ENCODE measurements around the gene ZNF14. TPM values are rescaled to one million over a fixed set of nuclear protein-coding genes. Genes with fewer than 3 reads are reported as not detected.
"Not testable (repeated sequence)": the region's sequence is repeated elsewhere in the genome, so short reads cannot be mapped to it uniquely, and the experiment has no call there.

Gene ZNF14
- 1.3 TPM for polyA plus RNA-seq (2013, experiment 1 of 2)
- polyA plus RNA-seq (2013, experiment 2 of 2): 1.3 TPM

GRCh38 chr19:19732579-19733501, at the start of gene ZNF14:
ZNF14 (minus strand) TSS chr19:19733112; CDS start chr19:19732958, 154 bp downstream.
- H2BK120ac ChIP-seq (ENCODE audit: low read depth, low read length): no peak within 1 kb of the TSS
- no peaks in the 10 kb centered on the region for H3K4me1 ChIP-seq (ENCODE audit: control insufficient read depth, insufficient read depth, low read depth, low read length)
- H2BK15ac ChIP-seq (ENCODE audit: low read depth, poor library complexity, severe bottlenecking): peak within 1 kb of the TSS; percentile 69
- peak; percentile 94 for DNase-seq
- WGBS: 0% methylated on average over 50 of the region's 61 CpGs
- H3K4ac ChIP-seq (ENCODE audit: low read depth in 1 of 2, low read length in 2 of 2): peak within 1 kb of the TSS in 1 of 2 experiments; percentile 20
- no peak within 1 kb of the TSS for H4K91ac ChIP-seq (ENCODE audit: low read length)
- peaks cover 13 to 14% of the 10 kb centered on the region in 2 experiments for H3K36me3 ChIP-seq (ENCODE audit: control insufficient read depth in 1 of 2, insufficient read depth in 2 of 2, low read depth in 1 of 2, low read length in 2 of 2)
- peak within 1 kb of the TSS; percentile 94 for H3K9ac ChIP-seq (ENCODE audit: low read length)
- H2BK5ac ChIP-seq (ENCODE audit: low read depth, low read length, poor library complexity, severe bottlenecking): no peak within 1 kb of the TSS
- H3K4me3 ChIP-seq (ENCODE audit: insufficient read depth in 1 of 2, low read depth in 1 of 2, low read length in 2 of 2): peak within 1 kb of the TSS; percentile 96
- no peaks in the 10 kb centered on the region for H3K27me3 ChIP-seq (ENCODE audit: control insufficient read depth in 1 of 2, insufficient read depth in 1 of 2, low read length in 2 of 2)
- H3K18ac ChIP-seq (ENCODE audit: low read depth in 1 of 2, low read length in 2 of 2): peak within 1 kb of the TSS; percentile 23 to 95
- no peak within 1 kb of the TSS for H2BK12ac ChIP-seq (ENCODE audit: low read length in 2 of 2)
- no peak within 1 kb of the TSS for H3K23ac ChIP-seq (ENCODE audit: low read length in 2 of 2)
- H3K79me1 ChIP-seq (replicated peaks; ENCODE audit: low read length, poor library complexity, severe bottlenecking): peaks cover 9% of the 10 kb centered on the region
- H2AFZ ChIP-seq (ENCODE audit: low read depth, low read length): peak within 1 kb of the TSS; percentile 96
- peaks cover 21% of the 10 kb centered on the region for H3K9me3 ChIP-seq (ENCODE audit: control insufficient read depth, low read length)
- no peak within 1 kb of the TSS for H2AK5ac ChIP-seq (ENCODE audit: low read length, severe bottlenecking)
- H3K27ac ChIP-seq (ENCODE audit: low read length, poor library complexity, severe bottlenecking): peak within 1 kb of the TSS; percentile 8
- H3K4me2 ChIP-seq (ENCODE audit: low read length, poor library complexity, severe bottlenecking): peak within 1 kb of the TSS; percentile 90
- peak within 1 kb of the TSS in 1 of 2 experiments; percentile 96 for H3K14ac ChIP-seq (ENCODE audit: low read length in 2 of 2)
- peak within 1 kb of the TSS; percentile 93 for H4K8ac ChIP-seq (ENCODE audit: low read length)

GRCh38 chr19:19781791-19782190, 48.9 kb upstream of the ZNF14 start:
- H3K14ac ChIP-seq (ENCODE audit: low read length in 2 of 2); H3K9ac ChIP-seq (ENCODE audit: low read length); H2BK120ac ChIP-seq (ENCODE audit: low read depth, low read length); H4K91ac ChIP-seq (ENCODE audit: low read length); H3K18ac ChIP-seq (ENCODE audit: low read depth in 1 of 2, low read length in 2 of 2); H3K27me3 ChIP-seq (ENCODE audit: control insufficient read depth in 1 of 2, insufficient read depth in 1 of 2, low read length in 2 of 2); H3K4me1 ChIP-seq (ENCODE audit: control insufficient read depth, insufficient read depth, low read depth, low read length); H3K23ac ChIP-seq (ENCODE audit: low read length in 2 of 2); H2BK5ac ChIP-seq (ENCODE audit: low read depth, low read length, poor library complexity, severe bottlenecking); DNase-seq; H2AK5ac ChIP-seq (ENCODE audit: low read length, severe bottlenecking); H2BK12ac ChIP-seq (ENCODE audit: low read length in 2 of 2); H2AFZ ChIP-seq (ENCODE audit: low read depth, low read length); H3K4me2 ChIP-seq (ENCODE audit: low read length, poor library complexity, severe bottlenecking); H2BK15ac ChIP-seq (ENCODE audit: low read depth, poor library complexity, severe bottlenecking); H3K27ac ChIP-seq (ENCODE audit: low read length, poor library complexity, severe bottlenecking); H3K4ac ChIP-seq (ENCODE audit: low read depth in 1 of 2, low read length in 2 of 2); H4K8ac ChIP-seq (ENCODE audit: low read length): not testable (repeated sequence)
- WGBS: 99% methylated on average over 3 of the region's 6 CpGs
- peaks cover 30% of the 10 kb centered on the region for H3K79me1 ChIP-seq (replicated peaks; ENCODE audit: low read length, poor library complexity, severe bottlenecking)
- peak overlapping the region in 1 of 2 experiments; percentile 18 for H3K4me3 ChIP-seq (ENCODE audit: insufficient read depth in 1 of 2, low read depth in 1 of 2, low read length in 2 of 2)
- H3K9me3 ChIP-seq (ENCODE audit: control insufficient read depth, low read length): peaks cover 53% of the 10 kb centered on the region
- H3K36me3 ChIP-seq (ENCODE audit: control insufficient read depth in 1 of 2, insufficient read depth in 2 of 2, low read depth in 1 of 2, low read length in 2 of 2): peaks cover 26 to 29% of the 10 kb centered on the region in 2 experiments

- peaks cover 7 to 13% of the 10 kb centered on the region in 2 experiments for H3K36me3 ChIP-seq (ENCODE audit: control insufficient read depth in 1 of 2, insufficient read depth in 2 of 2, low read depth in 1 of 2, low read length in 2 of 2)
- H2BK5ac ChIP-seq (ENCODE audit: low read depth, low read length, poor library complexity, severe bottlenecking): no peak overlapping the region
- H2BK12ac ChIP-seq (ENCODE audit: low read length in 2 of 2): no peak overlapping the region
- H2BK120ac ChIP-seq (ENCODE audit: low read depth, low read length): no peak overlapping the region
- H3K4me1 ChIP-seq (ENCODE audit: control insufficient read depth, insufficient read depth, low read depth, low read length): no peaks in the 10 kb centered on the region
- H3K27me3 ChIP-seq (ENCODE audit: control insufficient read depth in 1 of 2, insufficient read depth in 1 of 2, low read length in 2 of 2): no peaks in the 10 kb centered on the region
- no peak overlapping the region for H3K27ac ChIP-seq (ENCODE audit: low read length, poor library complexity, severe bottlenecking)
- DNase-seq: no peak
- no peak overlapping the region for H3K23ac ChIP-seq (ENCODE audit: low read length in 2 of 2)
- peak overlapping the region in 1 of 2 experiments; percentile 17 for H3K4me3 ChIP-seq (ENCODE audit: insufficient read depth in 1 of 2, low read depth in 1 of 2, low read length in 2 of 2)
- H2AFZ ChIP-seq (ENCODE audit: low read depth, low read length): no peak overlapping the region
- no peak overlapping the region for H3K4me2 ChIP-seq (ENCODE audit: low read length, poor library complexity, severe bottlenecking)
- 100% methylated on average over 1 of the region's 2 CpGs for WGBS
- no peak overlapping the region for H3K14ac ChIP-seq (ENCODE audit: low read length in 2 of 2)
- H2BK15ac ChIP-seq (ENCODE audit: low read depth, poor library complexity, severe bottlenecking): no peak overlapping the region
- H4K91ac ChIP-seq (ENCODE audit: low read length): no peak overlapping the region
- no peak overlapping the region for H3K4ac ChIP-seq (ENCODE audit: low read depth in 1 of 2, low read length in 2 of 2)
- H4K8ac ChIP-seq (ENCODE audit: low read length): no peak overlapping the region
- peaks cover 31% of the 10 kb centered on the region for H3K9me3 ChIP-seq (ENCODE audit: control insufficient read depth, low read length)
- no peak overlapping the region for H2AK5ac ChIP-seq (ENCODE audit: low read length, severe bottlenecking)
- no peak overlapping the region for H3K9ac ChIP-seq (ENCODE audit: low read length)
- peaks cover 23% of the 10 kb centered on the region for H3K79me1 ChIP-seq (replicated peaks; ENCODE audit: low read length, poor library complexity, severe bottlenecking)
- H3K18ac ChIP-seq (ENCODE audit: low read depth in 1 of 2, low read length in 2 of 2): no peak overlapping the region
These were observed 45.8 kb upstream of the ZNF14 start for GRCh38 chr19:19778666-19779065.

- H3K4me1 ChIP-seq (ENCODE audit: control insufficient read depth, insufficient read depth, low read depth, low read length): no peaks in the 10 kb centered on the region
These were observed 44.8 kb upstream of the ZNF14 start for GRCh38 chr19:19777692-19778091.

More at GRCh38 chr19:19777692-19778091, 44.8 kb upstream of the ZNF14 start:
- Histone ChIP-seq H3K79me1 (replicated peaks; ENCODE audit: low read length, poor library complexity, severe bottlenecking) (peaks cover 21% of the 10 kb centered on the region), H3K9me3 (ENCODE audit: control insufficient read depth, low read length) (peaks cover 31% of the 10 kb centered on the region), H4K8ac (ENCODE audit: low read length) (no peak overlapping the region), H3K4ac (ENCODE audit: low read depth in 1 of 2, low read length in 2 of 2) (peak overlapping the region in 1 of 2 experiments; percentile 4), H2BK5ac (ENCODE audit: low read depth, low read length, poor library complexity, severe bottlenecking) (no peak overlapping the region), H3K18ac (ENCODE audit: low read depth in 1 of 2, low read length in 2 of 2) (no peak overlapping the region), H2AK5ac (ENCODE audit: low read length, severe bottlenecking) (no peak overlapping the region), H3K23ac (ENCODE audit: low read length in 2 of 2) (no peak overlapping the region), H3K14ac (ENCODE audit: low read length in 2 of 2) (no peak overlapping the region), H3K27ac (ENCODE audit: low read length, poor library complexity, severe bottlenecking) (no peak overlapping the region), H3K36me3 (ENCODE audit: control insufficient read depth in 1 of 2, insufficient read depth in 2 of 2, low read depth in 1 of 2, low read length in 2 of 2) (peaks cover 7 to 13% of the 10 kb centered on the region in 2 experiments), H2BK15ac (ENCODE audit: low read depth, poor library complexity, severe bottlenecking) (no peak overlapping the region), H2BK12ac (ENCODE audit: low read length in 2 of 2) (no peak overlapping the region), H2BK120ac (ENCODE audit: low read depth, low read length) (no peak overlapping the region), H4K91ac (ENCODE audit: low read length) (no peak overlapping the region), H3K9ac (ENCODE audit: low read length) (no peak overlapping the region), H3K4me2 (ENCODE audit: low read length, poor library complexity, severe bottlenecking) (no peak overlapping the region), H3K4me3 (ENCODE audit: insufficient read depth in 1 of 2, low read depth in 1 of 2, low read length in 2 of 2) (peak overlapping the region in 1 of 2 experiments; percentile 96), H2AFZ (ENCODE audit: low read depth, low read length) (no peak overlapping the region), H3K27me3 (ENCODE audit: control insufficient read depth in 1 of 2, insufficient read depth in 1 of 2, low read length in 2 of 2) (no peaks in the 10 kb centered on the region)
- 85% methylated on average over 2 of the region's 5 CpGs for WGBS
- DNase-seq: no peak
